GM20431 (cell line): ENCODE data around the gene RNF14.
"Not testable (repeated sequence)": the region's sequence is repeated elsewhere in the genome, so short reads cannot be mapped to it uniquely, and the experiment has no call there.

ENCODE experiments used
- in situ Hi-C: fragments of 300-500 bp; cut with MseI, MboI; formaldehyde crosslinking; loops from one replicate; pipeline ENCODE4 v1.15.0; 2020; ENCODE audit warnings: low sequenced_read_pairs; ENCODE audit not compliant: unreplicated experiment

Gene RNF14

DNA sequence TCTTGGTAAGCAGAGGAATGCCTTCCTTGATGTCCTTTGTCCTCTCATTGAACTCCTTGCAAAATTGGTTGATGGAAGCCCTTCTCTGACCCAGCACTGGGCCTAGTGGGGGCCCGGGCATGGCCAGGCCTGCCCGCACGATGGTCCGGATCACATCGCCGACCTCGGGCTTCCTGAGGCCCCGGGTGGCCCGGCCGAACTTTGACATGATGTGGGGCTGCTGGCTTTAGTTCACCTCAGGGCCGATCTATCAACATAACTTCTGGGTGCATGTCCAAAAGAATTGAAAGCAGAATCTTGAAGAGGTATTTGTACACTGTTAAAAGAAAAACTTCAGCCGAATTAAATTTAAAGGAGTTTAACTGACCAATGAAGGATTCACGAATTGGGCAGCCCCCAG is 68.0 kb downstream of the RNF14 start:
- in situ Hi-C loops: no loop called here

DNA sequence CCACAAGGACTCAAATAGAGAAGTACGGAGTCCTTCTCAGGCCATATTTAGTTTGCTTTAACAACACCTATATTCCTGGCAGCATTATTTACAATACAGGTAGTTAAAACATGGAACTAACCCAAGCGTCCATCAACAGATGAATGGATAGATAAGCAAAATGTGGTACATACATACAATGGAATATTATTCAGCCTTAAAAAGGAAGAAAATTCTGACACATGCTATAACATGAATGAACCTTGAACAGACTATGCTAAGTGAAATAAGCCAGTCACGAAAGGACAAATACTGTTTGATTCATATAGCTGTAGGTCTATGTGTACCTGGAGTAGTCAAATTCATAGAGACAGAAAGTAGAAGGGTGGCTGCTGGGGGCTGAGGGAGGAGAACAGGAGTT is 68.7 kb downstream of the RNF14 start:
- in situ Hi-C loops: not testable (repeated sequence)

DNA sequence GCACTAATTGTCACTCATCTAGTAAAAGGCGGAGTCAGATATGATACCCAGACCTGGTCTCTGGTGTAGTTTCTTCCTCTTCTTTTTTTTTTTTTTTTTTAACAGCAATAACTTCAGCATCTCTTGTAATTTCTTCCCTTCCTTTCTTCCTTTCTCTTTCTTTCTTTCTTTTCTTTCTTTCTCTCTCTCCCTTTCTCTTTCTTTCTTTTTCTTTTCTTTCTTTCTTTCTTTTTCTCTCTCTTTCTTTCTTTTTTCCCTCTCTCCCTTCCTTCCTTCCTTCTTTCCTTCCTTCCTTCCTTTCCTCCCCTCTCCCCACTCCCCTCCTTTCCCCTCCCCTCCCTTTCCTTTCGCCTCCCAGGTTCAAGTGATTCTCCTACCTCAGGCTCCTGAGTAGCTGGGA is 69.8 kb downstream of the RNF14 start:
- in situ Hi-C loops: no loop called here
